ENCODE results near the gene MORN1. TPM values are rescaled to one million over a fixed set of nuclear protein-coding genes. Genes with fewer than 3 reads are reported as not detected.

The MORN1 gene
- total and polyA plus RNA-seq, 2 donors (not counting 3 experiments of a cell fraction or from before 2014, with no cell fraction given) = 4.3 to 6.4 TPM

DNA sequence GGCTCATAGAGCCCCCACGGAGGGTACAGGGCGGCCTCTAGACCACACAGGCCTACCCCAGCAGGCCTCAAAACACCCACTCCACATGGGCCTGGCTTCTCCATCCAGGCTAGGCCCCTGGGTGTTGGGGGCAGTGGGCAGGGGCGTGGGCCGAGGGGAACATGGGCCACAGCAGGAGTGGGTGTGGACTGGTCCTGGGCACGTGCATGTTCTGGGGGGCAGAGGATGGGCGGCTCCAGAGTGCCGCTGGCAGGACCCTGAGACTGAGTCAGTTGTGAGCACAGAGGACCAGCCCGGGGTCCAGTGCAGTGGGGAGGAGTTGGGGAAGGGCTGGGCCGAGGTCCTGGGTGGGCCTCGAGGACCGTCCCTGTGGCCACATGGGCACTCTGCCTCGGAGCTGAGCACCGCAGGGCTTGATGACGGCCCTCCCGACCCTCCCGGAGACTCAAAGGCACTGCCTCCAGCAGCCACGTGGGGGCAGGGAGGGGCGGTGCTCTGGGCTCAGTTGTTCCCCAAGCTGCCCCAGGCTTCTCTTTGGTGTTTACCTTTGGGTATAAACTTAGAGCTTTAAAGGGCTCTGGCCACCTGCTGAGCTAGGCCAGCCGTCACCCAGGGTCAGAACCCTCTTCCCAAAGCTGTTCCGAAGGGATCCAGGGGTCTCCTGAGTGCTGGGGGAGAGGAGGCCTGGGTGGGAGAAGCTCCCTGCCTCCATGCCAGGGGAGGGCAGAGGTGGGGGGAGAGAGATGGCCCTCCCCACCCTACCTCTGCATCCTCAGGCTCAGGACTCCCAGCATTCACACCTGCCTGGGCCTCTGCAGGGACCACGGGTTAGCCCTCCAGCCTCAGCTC is 79.9 kb downstream of the MORN1 start:
- peak; percentile 43 for DNase-seq (ENCODE audit: low read depth, low spot score)
- H3K79me2 ChIP-seq (ENCODE audit: control insufficient read depth, insufficient read depth, low read length) = no peaks in the 10 kb centered on the region
- H3K4me2 ChIP-seq (ENCODE audit: insufficient read depth, low read length) = no peak overlapping the region
- no TSS peak for BruUV-seq (replicated peaks)
- H3K9me1 ChIP-seq (replicated peaks; ENCODE audit: control insufficient read depth, extremely low read depth, insufficient read depth, low read length) = no peaks in the 10 kb centered on the region
- dilution Hi-C loops (cut with MboI; ENCODE audit: extremely low pct_ligation_motif_present, low sequenced_read_pairs) (no loop called here), intact Hi-C loops (cut with micrococcal nuclease) (loop anchor here (5.0 kb wide), 3 partner anchors 71 to 114 kb away; no protein-coding TSS in a partner anchor)
- POLR2A ChIA-PET = interaction anchor here (1.2 to 1.6 kb wide), 2 partner anchors 82 to 84 kb away, joined by 5 read pairs; partner anchors contain the start of gene SKI
- H3K9ac ChIP-seq (replicated peaks; ENCODE audit: extremely low read depth, insufficient read depth, low read length) = no peak overlapping the region
- H3K27me3 ChIP-seq (ENCODE audit: control insufficient read depth in 2 of 2, insufficient read depth in 2 of 2, low read length in 2 of 2) = no peaks in the 10 kb centered on the region
- H2AFZ ChIP-seq (ENCODE audit: low read depth, low read length) = no peak overlapping the region
- CTCF ChIA-PET = interaction anchor here (0.8 to 6.8 kb wide), 9 partner anchors 10 to 116 kb away, joined by 3 to 51 read pairs (median 7); partner anchors contain the start of gene FAAP20
- peaks cover 7% of the 10 kb centered on the region for H3K4me1 ChIP-seq (ENCODE audit: control insufficient read depth, extremely low read depth, insufficient read depth, low read length)
- no peak overlapping the region for H3K4me3 ChIP-seq (replicated peaks in 1 of 3; ENCODE audit: insufficient read depth in 1 of 3, low read depth in 1 of 3, low read length in 3 of 3)
- H3K36me3 ChIP-seq (ENCODE audit: control insufficient read depth in 2 of 2, extremely low read depth in 1 of 2, insufficient read depth in 2 of 2, low read length in 2 of 2) = peaks cover 0 to 13% of the 10 kb centered on the region in 2 experiments
- no peaks in the 10 kb centered on the region for H4K20me1 ChIP-seq (replicated peaks; ENCODE audit: control insufficient read depth, extremely low read depth, insufficient read depth, low read length)
- TF ChIP-seq MYC (IDR thresholded peaks at IDR 0.05; ENCODE audit: low read depth, low read length) (no peak), POLR2A (IDR thresholded peaks at IDR 0.05; ENCODE audit: low read depth, low read length) (peak; percentile 12)
- TF ChIP-seq, protein P1, sequence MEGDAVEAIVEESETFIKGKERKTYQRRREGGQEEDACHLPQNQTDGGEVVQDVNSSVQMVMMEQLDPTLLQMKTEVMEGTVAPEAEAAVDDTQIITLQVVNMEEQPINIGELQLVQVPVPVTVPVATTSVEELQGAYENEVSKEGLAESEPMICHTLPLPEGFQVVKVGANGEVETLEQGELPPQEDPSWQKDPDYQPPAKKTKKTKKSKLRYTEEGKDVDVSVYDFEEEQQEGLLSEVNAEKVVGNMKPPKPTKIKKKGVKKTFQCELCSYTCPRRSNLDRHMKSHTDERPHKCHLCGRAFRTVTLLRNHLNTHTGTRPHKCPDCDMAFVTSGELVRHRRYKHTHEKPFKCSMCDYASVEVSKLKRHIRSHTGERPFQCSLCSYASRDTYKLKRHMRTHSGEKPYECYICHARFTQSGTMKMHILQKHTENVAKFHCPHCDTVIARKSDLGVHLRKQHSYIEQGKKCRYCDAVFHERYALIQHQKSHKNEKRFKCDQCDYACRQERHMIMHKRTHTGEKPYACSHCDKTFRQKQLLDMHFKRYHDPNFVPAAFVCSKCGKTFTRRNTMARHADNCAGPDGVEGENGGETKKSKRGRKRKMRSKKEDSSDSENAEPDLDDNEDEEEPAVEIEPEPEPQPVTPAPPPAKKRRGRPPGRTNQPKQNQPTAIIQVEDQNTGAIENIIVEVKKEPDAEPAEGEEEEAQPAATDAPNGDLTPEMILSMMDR (IDR thresholded peaks at IDR 0.05; ENCODE audit: extremely low read depth in 1 of 2, insufficient read depth in 1 of 2, low read depth in 1 of 2, low read length in 2 of 2) = peak; percentile 20 to 66
- no peak overlapping the region for H3K27ac ChIP-seq (ENCODE audit: insufficient read depth, low read depth, low read length)
- peak; percentile 48 for FAIRE-seq
- no peaks in the 10 kb centered on the region for H3K9me3 ChIP-seq (replicated peaks; ENCODE audit: control insufficient read depth, insufficient read depth, low read length)
